ENCODE measurements around the gene ARMC8.

DNA sequence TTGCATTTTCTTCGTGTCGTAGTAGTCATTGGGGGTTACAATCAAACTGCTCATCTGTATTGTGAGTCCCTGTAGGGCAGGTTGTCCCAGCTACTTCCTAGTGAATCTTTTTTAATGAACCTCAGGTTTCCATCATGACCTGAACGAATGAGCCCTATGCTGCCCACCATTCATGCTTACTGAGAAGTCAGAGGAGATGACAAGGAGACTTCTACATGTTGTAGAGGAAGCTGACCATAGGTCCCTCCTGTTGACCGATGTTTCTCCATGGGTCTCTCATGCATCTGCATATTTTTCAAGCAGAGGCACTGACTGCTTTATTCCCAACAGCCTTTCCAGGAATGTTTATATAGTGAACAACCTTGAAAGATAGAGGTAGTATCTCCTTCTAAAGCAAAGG, 147.5 kb downstream of the ARMC8 start:
- TF ChIP-seq, protein P1, sequence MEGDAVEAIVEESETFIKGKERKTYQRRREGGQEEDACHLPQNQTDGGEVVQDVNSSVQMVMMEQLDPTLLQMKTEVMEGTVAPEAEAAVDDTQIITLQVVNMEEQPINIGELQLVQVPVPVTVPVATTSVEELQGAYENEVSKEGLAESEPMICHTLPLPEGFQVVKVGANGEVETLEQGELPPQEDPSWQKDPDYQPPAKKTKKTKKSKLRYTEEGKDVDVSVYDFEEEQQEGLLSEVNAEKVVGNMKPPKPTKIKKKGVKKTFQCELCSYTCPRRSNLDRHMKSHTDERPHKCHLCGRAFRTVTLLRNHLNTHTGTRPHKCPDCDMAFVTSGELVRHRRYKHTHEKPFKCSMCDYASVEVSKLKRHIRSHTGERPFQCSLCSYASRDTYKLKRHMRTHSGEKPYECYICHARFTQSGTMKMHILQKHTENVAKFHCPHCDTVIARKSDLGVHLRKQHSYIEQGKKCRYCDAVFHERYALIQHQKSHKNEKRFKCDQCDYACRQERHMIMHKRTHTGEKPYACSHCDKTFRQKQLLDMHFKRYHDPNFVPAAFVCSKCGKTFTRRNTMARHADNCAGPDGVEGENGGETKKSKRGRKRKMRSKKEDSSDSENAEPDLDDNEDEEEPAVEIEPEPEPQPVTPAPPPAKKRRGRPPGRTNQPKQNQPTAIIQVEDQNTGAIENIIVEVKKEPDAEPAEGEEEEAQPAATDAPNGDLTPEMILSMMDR (IDR thresholded peaks at IDR 0.05): no peak
- TF ChIP-seq POLR2A (IDR thresholded peaks at IDR 0.05): no peak
